Measurements from ENCODE around the gene TMC6. TPM values are rescaled to one million over a fixed set of nuclear protein-coding genes. Genes with fewer than 3 reads are reported as not detected.

Gene TMC6
- total and polyA plus RNA-seq, 2 of the 13 experiments (the other 11 are each of a cell fraction or from before 2014, with no cell fraction given), result 48.4 to 99.1 TPM

- peak; percentile 87 for TF ChIP-seq SAP130 (CRISPR knock-in tag; IDR thresholded peaks at IDR 0.05; ENCODE audit: low read depth)
- no peak for TF ChIP-seq HINFP (CRISPR knock-in tag; IDR thresholded peaks at IDR 0.05; ENCODE audit: low read depth)
- peak; percentile 68; the same call in 1 of the 2 replicates for TF ChIP-seq GATAD1 (CRISPR knock-in tag; IDR thresholded peaks at IDR 0.05)
- TF ChIP-seq NFAT5 (CRISPR knock-in tag; IDR thresholded peaks at IDR 0.05), result 0 out of 2 replicates have a peak, but pooled peaks have one; percentile 72
- TF ChIP-seq MXD1 (CRISPR knock-in tag; IDR thresholded peaks at IDR 0.05), result peak; percentile 24
- no peak for TF ChIP-seq SNRNP70 (IDR thresholded peaks at IDR 0.05; ENCODE audit: low read depth, low read length)
- TF ChIP-seq KDM2A (CRISPR knock-in tag; IDR thresholded peaks at IDR 0.05; ENCODE audit: borderline replicate concordance, low read depth), result peak; percentile 70
- no peak for TF ChIP-seq ZNF292 (CRISPR knock-in tag; IDR thresholded peaks at IDR 0.05; ENCODE audit: borderline replicate concordance, low read depth)
- peak; percentile 52; the same call in 1 of the 2 replicates for TF ChIP-seq IRF2 (CRISPR knock-in tag; IDR thresholded peaks at IDR 0.05)
- TF ChIP-seq CCDC6 (CRISPR knock-in tag; IDR thresholded peaks at IDR 0.05), result peak; percentile 57; the same call in 1 of the 2 replicates
- TF ChIP-seq MZF1 (CRISPR knock-in tag; IDR thresholded peaks at IDR 0.05; ENCODE audit: borderline replicate concordance), result no peak
- no peak for TF ChIP-seq JDP2 (CRISPR knock-in tag; IDR thresholded peaks at IDR 0.05; ENCODE audit: borderline replicate concordance)
- peak; percentile 87; the same call in 1 of the 2 replicates for TF ChIP-seq TSC22D2 (CRISPR knock-in tag; IDR thresholded peaks at IDR 0.05; ENCODE audit: borderline replicate concordance)
- no peak for TF ChIP-seq RFX3 (CRISPR knock-in tag; IDR thresholded peaks at IDR 0.05)
- peak; percentile 46; the same call in 1 of the 2 replicates for TF ChIP-seq ZGPAT (CRISPR knock-in tag; IDR thresholded peaks at IDR 0.05)
- no peak for TF ChIP-seq ZNF510 (CRISPR knock-in tag; IDR thresholded peaks at IDR 0.05; ENCODE audit: low read depth)
- TF ChIP-seq DNMT3B (CRISPR knock-in tag; conservative IDR thresholded peaks at IDR 0.05), result no peak
- peak; percentile 83; the same call in 1 of the 2 replicates for TF ChIP-seq ZIK1 (CRISPR knock-in tag; IDR thresholded peaks at IDR 0.05; ENCODE audit: borderline replicate concordance, low read depth)
- peak; percentile 43; the same call in 1 of the 2 replicates for TF ChIP-seq NKX3-1 (CRISPR knock-in tag; IDR thresholded peaks at IDR 0.05)
- no peak for TF ChIP-seq ZBTB37 (CRISPR knock-in tag; IDR thresholded peaks at IDR 0.05)
Measured at GRCh38 chr17:78168242-78168902, 39.8 kb upstream of the TMC6 start, which contains the start of gene SYNGR2 (continued).

Data from HepG2 (cell line).